SKM-1 (cell line): ENCODE data around the gene CLCNKA.

Experiments used
- DNase-seq: peaks from one replicate; lab custom pipeline; 2025; ENCODE audit not compliant: unreplicated experiment; lab: John Stamatoyannopoulos, UW

The CLCNKA gene

GRCh38 chr1:16076031-16076864 lies 54.4 kb downstream of the CLCNKA start:
- DNase-seq = no peak

GRCh38 chr1:16076865-16077238 lies 55.0 kb downstream of the CLCNKA start:
- DNase-seq = no peak

- DNase-seq = no peak
Observed at GRCh38 chr1:16077406-16078245, 55.8 kb downstream of the CLCNKA start.

- DNase-seq = peak; percentile 29
Observed at GRCh38 chr1:16078925-16079656, 57.3 kb downstream of the CLCNKA start.

GRCh38 chr1:16080422-16081150 lies 58.8 kb downstream of the CLCNKA start:
- no peak for DNase-seq

- no peak for DNase-seq
Observed at GRCh38 chr1:16081636-16082035, 59.8 kb downstream of the CLCNKA start.

- peak; percentile 47 for DNase-seq
Observed at GRCh38 chr1:16082283-16083038, 60.6 kb downstream of the CLCNKA start.

- no peak for DNase-seq
Observed at GRCh38 chr1:16083486-16083885, 61.6 kb downstream of the CLCNKA start.
